Lung (tissue), 12 donors: Measurements from ENCODE around the gene SCGB1A1. TPM values are rescaled to one million over a fixed set of nuclear protein-coding genes. Genes with fewer than 3 reads are reported as not detected.
A peak's percentile ranks its signal among the peaks of the same experiment; 100 is the strongest.

Experiments
- ATAC-seq: fragments of 200-7000 bp; cut with Tn5 transposase; one replicate; pipeline ENCODE4 v1.9.1; 2020; ENCODE audit warnings: moderate number of reproducible peaks; ENCODE audit not compliant: insufficient read depth, low FRiP score
- DNase-seq, 3 donors: peaks; one replicate each; pipeline ENCODE4 v3.0.0-alpha.2; 2013 to 2017
- H3K27ac ChIP-seq, 2 donors: one replicate each; pipeline ENCODE4 v1.5.1; 2013; ENCODE audit warnings: mild to moderate bottlenecking in 2 of 2, moderate library complexity in 2 of 2, control low read depth in 1 of 2, inconsistent platforms in 1 of 2, low read depth in 1 of 2, low read length in 1 of 2
- H3K27me3 ChIP-seq, 3 donors: one replicate each; pipeline ENCODE4 v1.5.1; 2013; ENCODE audit warnings: low read length in 2 of 3; ENCODE audit not compliant: control insufficient read depth in 3 of 3, insufficient read depth in 3 of 3
- H3K36me3 ChIP-seq, 4 donors: one replicate each; pipeline ENCODE4 v1.5.1; 2013; ENCODE audit warnings: low read length in 4 of 4, mild to moderate bottlenecking in 1 of 4, moderate library complexity in 1 of 4; ENCODE audit not compliant: control insufficient read depth in 4 of 4, insufficient read depth in 4 of 4
- H3K4me1 ChIP-seq, 5 donors: one replicate each; pipeline ENCODE4 v1.5.1; 2013; ENCODE audit warnings: low read length in 5 of 5, mild to moderate bottlenecking in 2 of 5, moderate library complexity in 1 of 5; ENCODE audit not compliant: control insufficient read depth in 5 of 5, insufficient read depth in 5 of 5
- H3K4me3 ChIP-seq: one replicate; pipeline ENCODE4 v1.5.1; 2013; ENCODE audit warnings: mild to moderate bottlenecking, control low read depth, moderate library complexity
- H3K9ac ChIP-seq, 2 donors: one replicate each; pipeline ENCODE4 v1.5.1; 2013; ENCODE audit warnings: low read length in 2 of 2, control low read depth in 1 of 2; ENCODE audit not compliant: insufficient read depth in 1 of 2
- H3K9me3 ChIP-seq, 4 donors: one replicate each; pipeline ENCODE4 v1.5.1; 2013; ENCODE audit warnings: low read length in 3 of 4, mild to moderate bottlenecking in 1 of 4, moderate library complexity in 1 of 4; ENCODE audit not compliant: control insufficient read depth in 4 of 4, insufficient read depth in 3 of 4
- CTCF ChIP-seq: IDR thresholded peaks from 2 replicates; pipeline ENCODE4 v1.5.1; 2012; ENCODE audit warnings: mild to moderate bottlenecking; ENCODE audit errors: control extremely low read depth, extremely low read depth
- WGBS, 2 donors: extraction: QIAGEN DNeasy Blood & Tissue Kit; methylation state at CpG; one replicate each; pipeline ENCODE4 v1.1.7; 2013; 5-methylcytosine and 5-hydroxymethylcytosine counted together
- polyA plus RNA-seq, 2 donors: library from polyadenylated mRNA; stranded (reverse); fragments of 200-250 nt; gene quantifications; one replicate each; pipeline ENCODE4 v1.2.1, GENCODE V29; 2013
- total RNA-seq, 2 donors: library from RNA; depleted of rRNA in 1 of 2; stranded (reverse); fragments of >200 nt in 1 of 2; gene quantifications; one replicate each; pipeline ENCODE4 v1.2.1, GENCODE V29; 2014 to 2021
- donor health status: control.
- donor health status: control.
- donor health status: Bipolar disorder and iron deficiency.
- donor health status: healthy.
- donor health status: DM: yes; HTN: yes; CAD: no.

Gene SCGB1A1
- total and polyA plus RNA-seq, 4 donors: 16.0 to 6,099 (median 3,995) TPM

DNA sequence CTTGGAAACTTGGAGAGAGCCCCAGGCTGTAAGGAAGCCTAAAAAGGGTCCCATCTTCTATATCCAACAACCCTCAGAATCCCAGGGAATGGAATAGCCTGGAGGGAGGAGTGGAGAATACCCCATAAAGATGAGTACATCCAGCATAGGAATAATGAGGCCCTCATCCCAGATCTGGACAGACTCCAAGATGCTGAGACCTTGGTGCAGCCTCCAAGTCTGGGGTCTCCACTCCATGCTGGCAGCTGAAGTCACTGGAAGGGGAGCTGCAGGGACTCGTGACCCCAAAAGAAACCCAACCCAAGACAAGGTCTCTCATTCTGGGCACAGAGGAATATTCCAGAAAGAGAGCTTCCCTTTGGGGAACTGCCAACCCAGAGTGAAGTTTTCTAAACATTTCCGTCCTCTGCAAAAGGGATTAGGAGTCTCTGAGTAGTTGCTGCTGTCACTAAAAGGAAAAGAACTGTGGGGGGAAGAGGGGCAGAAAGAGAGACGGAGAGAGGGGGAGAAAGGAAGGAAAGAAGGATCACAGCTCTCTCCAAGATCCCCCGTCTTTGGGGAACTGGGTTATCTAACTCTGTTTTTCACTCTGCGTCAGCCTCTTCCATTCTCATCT is 589 bp downstream of the SCGB1A1 start:
- Histone ChIP-seq H3K4me3 (no peak overlapping the region), H3K4me1 (peaks cover 0 to 56% (median 24%) of the 10 kb centered on the region in 5 donors), H3K9me3 (no peaks in the 10 kb centered on the region), H3K9ac (peak overlapping the region in 1 of 2 donors; percentile 86), H3K27ac (peak overlapping the region in 1 of 2 donors; percentile 12), H3K27me3 (no peaks in the 10 kb centered on the region), H3K36me3 (no peaks in the 10 kb centered on the region)
- no peak for TF ChIP-seq CTCF
- DNase-seq (peak; percentile 92 to 100 (median 99)), ATAC-seq (no peak)
- 36 to 69% methylated on average over 5 of the region's 5 CpGs for WGBS, 2 donors

- H3K36me3 ChIP-seq: no peaks in the 10 kb centered on the region
- no peaks in the 10 kb centered on the region for H3K27me3 ChIP-seq
- TF ChIP-seq CTCF: no peak
- peak overlapping the region in 1 of 2 donors; percentile 86 for H3K9ac ChIP-seq
- ATAC-seq (no peak), DNase-seq (peak in 1 of 3 donors; percentile 36)
- H3K9me3 ChIP-seq: no peaks in the 10 kb centered on the region
- no peak overlapping the region for H3K4me3 ChIP-seq
- H3K4me1 ChIP-seq: peaks cover 0 to 56% (median 24%) of the 10 kb centered on the region in 5 donors
- no peak overlapping the region for H3K27ac ChIP-seq
- WGBS, 2 donors: 55 to 81% methylated on average over 1 of the region's 1 CpG
These were observed 1.1 kb downstream of the SCGB1A1 start for GRCh38 chr11:62419943-62420342.

GRCh38 chr11:62420882-62421281 is 2.0 kb downstream of the SCGB1A1 start:
- H3K4me1 ChIP-seq: peaks cover 0 to 56% (median 24%) of the 10 kb centered on the region in 5 donors
- no peaks in the 10 kb centered on the region for H3K27me3 ChIP-seq
- no peaks in the 10 kb centered on the region for H3K9me3 ChIP-seq
- H3K36me3 ChIP-seq: no peaks in the 10 kb centered on the region
- WGBS, 2 donors: 97 to 98% methylated on average over 3 of the region's 3 CpGs
- H3K4me3 ChIP-seq: no peak overlapping the region
- H3K27ac ChIP-seq: no peak overlapping the region
- DNase-seq: no peak
- no peak for TF ChIP-seq CTCF
- no peak for ATAC-seq
- H3K9ac ChIP-seq: peak overlapping the region in 1 of 2 donors; percentile 9
